HG02884 (cell line): ENCODE measurements around the gene FANCC.
"Not testable (repeated sequence)": the region's sequence is repeated elsewhere in the genome, so short reads cannot be mapped to it uniquely, and the experiment has no call there.

Source experiments
- ATAC-seq: cut with Tn5 transposase; IDR thresholded peaks from one replicate; pipeline ENCODE4 v1.9.1; 2021; ENCODE audit warnings: mild to moderate bottlenecking, moderate library complexity; ENCODE audit not compliant: unreplicated experiment

FANCC gene

GRCh38 chr9:95332860-95333259 lies 15.4 kb upstream of the FANCC start:
- no peak for ATAC-seq

GRCh38 chr9:95330720-95331404 lies 13.4 kb upstream of the FANCC start:
- ATAC-seq, result no peak

- ATAC-seq, result not testable (repeated sequence)
These were observed 11.6 kb upstream of the FANCC start for GRCh38 chr9:95329061-95329460.

DNA sequence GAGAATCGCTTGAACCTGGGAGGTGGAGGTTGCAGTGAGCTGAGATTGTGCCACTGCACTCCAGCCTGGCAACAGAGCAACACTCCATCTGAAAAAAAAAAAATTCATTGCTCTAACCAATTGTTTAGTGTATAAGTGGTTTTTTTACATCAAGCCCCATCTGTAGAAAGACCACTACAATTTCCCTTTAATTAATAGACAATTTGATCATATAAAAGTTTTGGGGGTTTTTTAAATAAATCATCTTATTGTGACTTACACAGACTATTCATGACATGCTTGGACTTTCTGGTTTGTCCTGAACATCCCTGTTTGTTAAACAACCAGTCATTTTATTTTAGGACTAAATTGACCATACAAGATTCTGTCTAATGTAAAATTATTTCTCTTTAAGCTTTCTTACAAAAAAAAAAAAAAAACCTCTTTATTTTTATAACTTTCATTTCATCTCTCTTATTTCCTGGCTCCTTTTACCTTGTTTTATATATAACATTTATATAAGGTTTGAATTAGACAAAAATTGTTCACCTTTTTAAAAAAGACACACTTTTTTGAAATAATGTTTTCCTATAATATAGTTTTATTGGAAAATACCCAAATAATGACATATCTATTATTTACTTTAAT lies 9.8 kb upstream of the FANCC start:
- ATAC-seq, result no peak

DNA sequence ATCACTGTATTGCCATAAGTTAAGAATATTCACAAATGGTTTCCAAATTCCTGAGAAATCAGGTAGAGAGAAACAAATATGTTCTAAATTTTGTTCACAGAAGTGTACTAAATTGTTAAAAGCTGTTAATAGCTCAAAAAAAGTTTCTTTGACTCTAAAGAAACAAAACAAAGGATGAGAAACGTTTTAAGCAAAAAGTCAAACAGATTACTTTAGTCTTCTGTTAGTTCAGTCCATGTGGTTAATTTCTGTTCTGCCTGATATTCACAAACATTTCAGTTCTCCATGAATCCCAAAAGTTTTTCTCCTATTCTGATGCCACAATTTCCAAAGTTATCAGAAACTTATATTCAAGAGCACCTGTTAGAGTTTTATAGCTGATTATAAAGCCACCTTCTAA lies 7.7 kb upstream of the FANCC start:
- ATAC-seq, result no peak

GRCh38 chr9:95317893-95318211 lies 343 bp upstream of the FANCC start:
- ATAC-seq, result no peak

GRCh38 chr9:95316794-95317118 lies 753 bp downstream of the FANCC start:
- ATAC-seq, result peak; percentile 40

GRCh38 chr9:95316274-95316673 lies 1.2 kb downstream of the FANCC start:
- no peak for ATAC-seq

- ATAC-seq, result no peak
These were observed 2.3 kb downstream of the FANCC start for GRCh38 chr9:95315108-95315746.

GRCh38 chr9:95313010-95313498 lies 4.5 kb downstream of the FANCC start:
- ATAC-seq, result no peak

DNA sequence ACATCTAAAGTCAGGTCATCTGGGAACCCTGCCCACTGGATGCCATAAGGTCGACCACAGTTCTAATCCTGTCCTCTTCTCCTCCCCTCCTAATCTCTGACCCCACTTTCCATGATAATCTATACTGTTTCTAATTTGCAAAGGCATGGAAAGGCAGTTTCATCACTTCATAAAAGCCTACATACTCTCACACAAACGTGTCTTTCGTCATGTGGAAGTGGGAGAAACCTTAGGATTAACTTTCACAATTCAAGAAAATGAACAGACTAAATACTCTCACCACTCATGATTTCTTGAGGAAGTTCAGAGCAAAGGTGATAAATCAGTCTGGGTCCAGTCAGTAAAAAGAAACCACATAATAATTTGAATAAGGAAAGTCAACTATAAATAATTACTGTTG lies 5.5 kb downstream of the FANCC start:
- no peak for ATAC-seq

DNA sequence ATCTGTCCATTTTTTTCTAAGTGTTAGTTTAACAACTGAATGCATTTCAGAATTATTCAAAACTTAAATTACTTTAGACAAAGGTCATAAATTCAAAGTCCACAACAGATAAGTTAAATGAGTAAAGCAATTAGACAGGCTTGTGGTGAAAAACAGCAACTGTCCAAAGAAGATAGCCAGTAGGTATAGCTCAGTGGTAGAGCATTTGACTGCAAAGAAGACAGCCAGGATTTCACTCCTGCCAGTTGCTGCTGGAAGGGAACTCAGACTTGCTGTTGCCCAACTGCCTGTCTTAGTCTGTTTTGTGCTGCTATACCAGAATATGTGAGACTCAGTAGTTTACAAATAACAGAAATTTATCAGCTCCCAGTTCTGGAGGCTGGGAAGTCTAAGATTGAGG lies 10.0 kb downstream of the FANCC start:
- no peak for ATAC-seq

GRCh38 chr9:95306819-95307218 lies 10.7 kb downstream of the FANCC start:
- no peak for ATAC-seq

- no peak for ATAC-seq
These were observed 11.6 kb downstream of the FANCC start for GRCh38 chr9:95305770-95306492.

GRCh38 chr9:95302479-95302878 lies 15.0 kb downstream of the FANCC start:
- no peak for ATAC-seq

DNA sequence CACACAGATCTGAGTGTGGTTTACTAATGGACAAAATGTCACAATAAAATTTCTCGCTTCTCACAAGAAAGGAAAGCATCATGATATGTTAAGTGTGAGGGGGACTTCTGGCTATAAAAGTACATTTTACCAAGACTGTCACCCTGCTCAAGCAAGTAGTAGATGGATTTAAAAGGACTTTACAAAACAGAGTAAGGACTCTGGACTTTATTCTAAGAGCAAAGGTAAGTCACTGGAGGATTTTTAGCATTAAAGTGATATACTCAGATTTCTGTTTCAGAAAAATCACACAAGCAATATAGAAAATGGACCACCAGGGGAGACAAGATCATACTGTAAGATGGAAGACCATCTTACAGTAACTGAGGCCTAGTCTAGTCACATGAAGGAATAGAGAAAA lies 19.7 kb downstream of the FANCC start:
- no peak for ATAC-seq

DNA sequence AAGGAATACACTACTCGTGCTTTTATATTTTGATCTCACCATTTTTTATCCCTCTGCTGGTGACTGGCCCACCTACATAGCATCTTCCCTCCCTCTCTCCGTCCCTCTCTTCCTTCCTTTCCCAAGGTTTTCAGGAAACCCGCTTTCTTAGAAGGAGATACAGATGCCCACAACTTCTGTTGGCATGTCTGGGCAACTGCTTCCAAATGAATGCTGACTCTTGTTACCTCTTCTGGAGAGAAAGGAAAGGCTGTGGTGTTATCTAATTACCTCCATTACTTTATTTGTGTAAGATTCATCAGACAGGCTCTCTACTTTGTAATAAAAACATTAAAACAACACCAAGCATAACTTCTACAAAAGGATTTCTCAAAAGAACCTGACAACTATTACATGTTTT lies 20.2 kb downstream of the FANCC start:
- ATAC-seq, result no peak

DNA sequence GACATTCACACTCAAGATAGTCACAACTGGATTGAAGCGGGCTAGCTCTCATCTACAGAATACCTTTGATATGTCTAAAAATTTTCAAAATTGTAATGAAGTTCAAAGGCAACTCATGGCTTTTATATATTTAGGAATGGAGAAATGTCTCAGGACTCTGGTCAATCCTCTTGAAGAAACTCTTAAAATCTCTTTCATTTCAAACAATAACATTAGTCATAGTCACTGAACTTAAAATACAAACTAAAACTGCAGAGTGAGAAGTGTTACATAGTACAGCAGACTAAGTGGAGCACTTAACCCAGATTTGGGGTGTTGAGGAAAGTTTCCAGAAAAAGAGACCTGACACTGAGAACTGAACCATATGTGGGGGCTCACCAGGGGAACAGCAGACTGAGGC lies 20.7 kb downstream of the FANCC start:
- ATAC-seq, result no peak

GRCh38 chr9:95293296-95293695 lies 24.2 kb downstream of the FANCC start:
- ATAC-seq, result not testable (repeated sequence)

GRCh38 chr9:95292226-95292625 lies 25.3 kb downstream of the FANCC start:
- ATAC-seq, result no peak

- no peak for ATAC-seq
These were observed 31.4 kb downstream of the FANCC start for GRCh38 chr9:95286151-95286550.

DNA sequence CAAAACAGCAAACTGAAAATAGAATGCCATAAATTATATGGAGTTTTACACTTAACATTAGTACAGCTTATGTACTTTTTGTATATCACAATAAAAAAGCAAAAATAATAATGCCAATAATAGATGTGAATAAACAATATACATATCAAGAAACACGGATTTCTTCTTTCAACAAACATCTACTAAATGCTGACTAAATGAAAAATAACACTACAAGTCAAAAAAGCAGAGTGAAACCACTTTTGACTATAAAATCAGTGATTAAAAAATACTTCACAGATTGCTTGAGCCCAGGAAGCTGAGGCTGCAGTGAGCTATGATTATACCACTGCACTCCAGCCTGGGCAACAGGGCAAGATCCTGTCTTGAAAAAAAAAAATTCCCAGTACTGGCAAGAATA lies 32.2 kb downstream of the FANCC start:
- ATAC-seq, result no peak
